Loucy (cell line): ENCODE measurements around the gene EXD3.

ENCODE experiments used
- H2AFZ ChIP-seq: fragments of 200-600 bp; sonication (generic); 2 replicates; pipeline ENCODE4 v1.6.0; 2016; ENCODE audit warnings: antibody characterized with exemption, mild to moderate bottlenecking, low read length, moderate library complexity
- H3F3A ChIP-seq: fragments of 200-600 bp; 2 replicates; pipeline ENCODE4 v1.6.0; 2016; ENCODE audit warnings: antibody characterized with exemption, low read depth, mild to moderate bottlenecking
- H3K27me3 ChIP-seq: fragments of 200-600 bp; sonication (generic); 2 replicates; pipeline ENCODE4 v1.6.1; 2014; ENCODE audit warnings: low read length, mild to moderate bottlenecking; ENCODE audit not compliant: insufficient read depth, poor library complexity, severe bottlenecking
- H3K36me3 ChIP-seq: fragments of 200-600 bp; sonication (generic); 2 replicates; pipeline ENCODE4 v1.6.1; 2016; ENCODE audit warnings: low read length; ENCODE audit not compliant: insufficient read depth
- H3K4me1 ChIP-seq: fragments of 200-600 bp; sonication (generic); 2 replicates; pipeline ENCODE4 v1.5.1; 2014; ENCODE audit warnings: low read length, mild to moderate bottlenecking; ENCODE audit not compliant: insufficient read depth, poor library complexity, severe bottlenecking
- H3K4me2 ChIP-seq: fragments of 200-600 bp; sonication (generic); 2 replicates; pipeline ENCODE4 v1.6.0; 2014; ENCODE audit warnings: antibody characterized with exemption, low read length, low read depth, mild to moderate bottlenecking; ENCODE audit not compliant: poor library complexity, severe bottlenecking
- H3K4me3 ChIP-seq: fragments of 200-600 bp; sonication (generic); 2 replicates; pipeline ENCODE4 v1.5.1; 2014; ENCODE audit warnings: low read length, mild to moderate bottlenecking, mixed read lengths; ENCODE audit not compliant: poor library complexity, severe bottlenecking
- H3K79me2 ChIP-seq: fragments of 200-600 bp; sonication (generic); 2 replicates; pipeline ENCODE4 v1.6.1; 2014; ENCODE audit warnings: low read length; ENCODE audit not compliant: insufficient read depth
- H3K9ac ChIP-seq: fragments of 200-600 bp; sonication (generic); 2 replicates; pipeline ENCODE4 v1.6.0; 2014; ENCODE audit warnings: mild to moderate bottlenecking, low read depth, low read length, moderate library complexity; ENCODE audit not compliant: poor library complexity, severe bottlenecking
- H3K9me2 ChIP-seq: fragments of 200-600 bp; sonication (generic); replicated peaks from 2 replicates; pipeline ENCODE4 v1.6.1; 2016; ENCODE audit warnings: low read depth, low read length, mixed read lengths
- H3K9me3 ChIP-seq: fragments of 200-600 bp; sonication (generic); 2 replicates; pipeline ENCODE4 v1.6.1; 2014; ENCODE audit warnings: mild to moderate bottlenecking, antibody characterized with exemption, low read length, low read depth; ENCODE audit not compliant: insufficient read depth
- H4K20me1 ChIP-seq: fragments of 200-600 bp; sonication (generic); 2 replicates; pipeline ENCODE4 v1.6.0; 2014; ENCODE audit warnings: antibody characterized with exemption, low read length, mild to moderate bottlenecking; ENCODE audit not compliant: insufficient read depth, poor library complexity, severe bottlenecking
- CTCF ChIP-seq: fragments of 200-600 bp; sonication (generic); conservative IDR thresholded peaks from 2 replicates; pipeline ENCODE4 v1.5.1; 2014; ENCODE audit warnings: mild to moderate bottlenecking, antibody characterized with exemption, low read length
- EZH2phosphoT487 ChIP-seq: fragments of 200-600 bp; IDR thresholded peaks from 2 replicates; pipeline ENCODE4 v1.6.1; 2018; ENCODE audit warnings: antibody characterized with exemption, mild to moderate bottlenecking, moderate library complexity, borderline replicate concordance

Gene EXD3

GRCh38 chr9:137395666-137396010 is 27.3 kb downstream of the EXD3 start:
- Histone ChIP-seq H3K4me3 (no peak overlapping the region), H3K79me2 (no peaks in the 10 kb centered on the region), H3K4me1 (no peaks in the 10 kb centered on the region), H3K9ac (no peak overlapping the region), H3K4me2 (no peak overlapping the region), H3K9me2 (no peaks in the 10 kb centered on the region), H3K9me3 (peaks cover 10% of the 10 kb centered on the region; the same call in 1 of the 2 replicates), H3F3A (no peaks in the 10 kb centered on the region), H2AFZ (no peak overlapping the region), H3K36me3 (no peaks in the 10 kb centered on the region), H3K27me3 (no peaks in the 10 kb centered on the region), H4K20me1 (no peaks in the 10 kb centered on the region)
- TF ChIP-seq EZH2phosphoT487 = no peak
- no peak for TF ChIP-seq CTCF

GRCh38 chr9:137394866-137395665 is 27.9 kb downstream of the EXD3 start:
- no peaks in the 10 kb centered on the region for H3K79me2 ChIP-seq
- H3K4me3 ChIP-seq = no peak overlapping the region
- TF ChIP-seq EZH2phosphoT487 = no peak
- TF ChIP-seq CTCF = no peak
- H3K9me3 ChIP-seq = peaks cover 10% of the 10 kb centered on the region; the same call in 1 of the 2 replicates
- H3K36me3 ChIP-seq = no peaks in the 10 kb centered on the region
- H4K20me1 ChIP-seq = no peaks in the 10 kb centered on the region
- H3K27me3 ChIP-seq = no peaks in the 10 kb centered on the region
- H3K9ac ChIP-seq = no peak overlapping the region
- H3K9me2 ChIP-seq = no peaks in the 10 kb centered on the region
- no peak overlapping the region for H3K4me2 ChIP-seq
- H3F3A ChIP-seq = no peaks in the 10 kb centered on the region
- H2AFZ ChIP-seq = no peak overlapping the region
- H3K4me1 ChIP-seq = no peaks in the 10 kb centered on the region

GRCh38 chr9:137393176-137394150 is 29.5 kb downstream of the EXD3 start:
- Histone ChIP-seq H2AFZ (no peak overlapping the region), H3K4me1 (no peaks in the 10 kb centered on the region), H3K27me3 (no peaks in the 10 kb centered on the region), H3K36me3 (no peaks in the 10 kb centered on the region), H3F3A (no peaks in the 10 kb centered on the region), H3K79me2 (no peaks in the 10 kb centered on the region), H3K4me2 (no peak overlapping the region), H3K9me2 (no peaks in the 10 kb centered on the region), H3K9me3 (peaks cover 10% of the 10 kb centered on the region; the same call in 1 of the 2 replicates), H3K4me3 (no peak overlapping the region), H3K9ac (no peak overlapping the region), H4K20me1 (no peaks in the 10 kb centered on the region)
- TF ChIP-seq CTCF (no peak), EZH2phosphoT487 (no peak)
